ENCODE results near the gene PACRG.
"Not testable (repeated sequence)": the region's sequence is repeated elsewhere in the genome, so short reads cannot be mapped to it uniquely, and the experiment has no call there.

The PACRG gene

GRCh38 chr6:163306000-163306399 is 578.2 kb downstream of the PACRG start:
- no peak overlapping the region for H3K4me3 Mint-ChIP-seq
- no peak for DNase-seq (ENCODE audit: low spot score in 2 of 2)
- no peak for ATAC-seq (ENCODE audit: low read depth)
- no peaks in the 10 kb centered on the region for H3K36me3 Mint-ChIP-seq
- H3K27me3 Mint-ChIP-seq, result peaks cover 4% of the 10 kb centered on the region
- H3K9me3 Mint-ChIP-seq, result no peaks in the 10 kb centered on the region
- H3K4me1 Mint-ChIP-seq, result no peaks in the 10 kb centered on the region
- H3K27ac Mint-ChIP-seq, result no peak overlapping the region

DNA sequence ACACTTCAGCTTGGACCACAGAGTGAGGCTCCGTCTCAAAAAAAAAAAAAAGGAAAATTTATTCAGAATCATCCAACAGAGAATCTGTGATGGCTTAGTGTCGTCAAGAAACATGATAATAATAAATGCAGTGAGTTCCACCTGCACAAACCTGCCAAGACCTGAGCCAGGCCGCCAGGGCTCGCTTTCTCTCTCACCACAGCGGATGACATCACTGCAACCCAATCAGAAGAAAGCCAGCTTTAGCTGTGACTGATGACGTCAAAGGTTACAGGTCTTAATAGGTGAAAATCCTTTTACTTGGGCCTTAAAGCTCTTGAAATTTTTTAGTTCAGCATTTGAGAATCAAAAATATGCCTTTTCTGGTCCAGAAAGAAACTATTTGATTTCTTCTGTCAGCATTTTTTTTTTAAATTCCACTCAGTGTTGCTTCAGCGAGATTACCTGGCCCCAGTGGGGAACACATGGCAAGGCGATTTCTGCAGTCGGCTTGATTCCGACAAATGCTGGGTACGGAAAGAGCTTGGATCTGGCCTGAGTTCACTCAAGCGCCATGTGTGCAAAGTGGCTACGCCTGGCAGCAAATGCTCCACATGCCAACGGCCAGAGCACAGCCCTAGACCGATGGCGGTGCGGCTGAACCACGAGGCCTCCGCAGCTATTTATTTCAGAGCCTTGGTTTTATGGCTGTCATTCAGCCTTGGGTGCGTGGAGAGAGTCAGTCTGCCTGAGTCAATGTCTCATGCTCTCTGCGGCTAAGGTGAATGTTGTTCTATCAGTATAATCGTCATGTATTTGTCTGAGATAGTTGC is 581.1 kb downstream of the PACRG start:
- Mint-ChIP-seq H3K4me1 (no peaks in the 10 kb centered on the region), H3K27ac (no peak overlapping the region), H3K9me3 (no peaks in the 10 kb centered on the region), H3K27me3 (peaks cover 7% of the 10 kb centered on the region), H3K4me3 (no peak overlapping the region), H3K36me3 (no peaks in the 10 kb centered on the region)
- ATAC-seq (ENCODE audit: low read depth) (no peak), DNase-seq (ENCODE audit: low spot score in 2 of 2) (no peak)

GRCh38 chr6:163309491-163310026 is 581.8 kb downstream of the PACRG start:
- no peak for ATAC-seq (ENCODE audit: low read depth)
- no peak overlapping the region for H3K4me3 Mint-ChIP-seq
- H3K36me3 Mint-ChIP-seq, result no peaks in the 10 kb centered on the region

DNA sequence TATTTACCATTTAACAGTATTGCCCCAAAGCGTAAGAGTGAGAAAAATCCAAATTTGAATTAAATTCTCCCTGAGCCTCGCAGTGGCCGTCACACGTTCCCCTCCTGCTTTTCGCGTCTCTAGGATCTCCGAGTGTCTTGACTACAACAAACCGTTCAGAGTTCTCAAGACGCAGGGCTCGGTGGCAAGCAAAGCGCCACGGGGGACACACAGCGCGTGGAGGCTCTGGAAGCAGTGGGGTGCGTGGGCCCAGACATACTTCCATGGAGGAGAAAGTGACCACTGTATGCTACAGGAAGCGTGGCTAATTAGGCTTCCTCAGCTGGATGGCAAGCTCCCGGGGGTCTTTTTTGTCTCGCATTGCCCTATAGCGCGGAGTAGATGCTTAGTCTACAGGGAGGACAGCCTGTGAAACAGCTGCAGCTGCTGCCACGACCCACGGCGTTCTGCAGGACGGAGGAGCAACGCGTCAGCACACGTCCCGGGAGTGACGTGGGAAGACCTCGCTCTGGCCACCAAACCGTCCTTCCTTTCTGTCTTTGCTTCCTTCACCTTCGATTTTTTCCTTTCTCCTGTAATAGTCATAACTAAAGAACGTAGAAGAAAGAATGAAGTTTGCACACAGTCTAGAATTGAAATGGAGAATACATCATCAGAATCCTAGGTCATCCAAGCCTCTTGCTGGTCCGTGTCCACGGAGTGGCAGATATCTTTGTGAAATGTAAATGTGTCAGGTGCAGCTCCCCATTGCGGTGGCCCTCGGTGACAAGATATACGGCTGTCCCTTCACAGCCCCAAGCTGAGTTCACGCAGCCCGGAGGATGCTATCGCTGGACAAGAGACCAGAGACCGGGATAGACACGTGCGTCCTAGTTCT is 582.6 kb downstream of the PACRG start:
- no peaks in the 10 kb centered on the region for H3K9me3 Mint-ChIP-seq
- no peak overlapping the region for H3K4me3 Mint-ChIP-seq
- H3K27ac Mint-ChIP-seq, result no peak overlapping the region
- no peaks in the 10 kb centered on the region for H3K4me1 Mint-ChIP-seq
- ATAC-seq (ENCODE audit: low read depth), result no peak
- H3K36me3 Mint-ChIP-seq, result no peaks in the 10 kb centered on the region
- no peak for DNase-seq (ENCODE audit: low spot score in 2 of 2)
- H3K27me3 Mint-ChIP-seq, result peaks cover 5% of the 10 kb centered on the region

More at GRCh38 chr6:163309491-163310026, 581.8 kb downstream of the PACRG start:
- no peaks in the 10 kb centered on the region for H3K9me3 Mint-ChIP-seq
- H3K4me1 Mint-ChIP-seq, result no peaks in the 10 kb centered on the region
- H3K27ac Mint-ChIP-seq, result no peak overlapping the region
- no peak for DNase-seq (ENCODE audit: low spot score in 2 of 2)
- H3K27me3 Mint-ChIP-seq, result peaks cover 6% of the 10 kb centered on the region

- H3K4me3 Mint-ChIP-seq, result no peak overlapping the region
- H3K4me1 Mint-ChIP-seq, result no peaks in the 10 kb centered on the region
- H3K9me3 Mint-ChIP-seq, result no peaks in the 10 kb centered on the region
- H3K27ac Mint-ChIP-seq, result no peak overlapping the region
- DNase-seq (ENCODE audit: low spot score in 2 of 2), result no peak
- ATAC-seq (ENCODE audit: low read depth), result no peak
- H3K36me3 Mint-ChIP-seq, result no peaks in the 10 kb centered on the region
- H3K27me3 Mint-ChIP-seq, result peaks cover 5% of the 10 kb centered on the region
Observed at GRCh38 chr6:163310973-163311383, 583.2 kb downstream of the PACRG start.

GRCh38 chr6:163311830-163312229 is 584.1 kb downstream of the PACRG start:
- H3K9me3 Mint-ChIP-seq, result no peaks in the 10 kb centered on the region
- no peaks in the 10 kb centered on the region for H3K36me3 Mint-ChIP-seq
- peaks cover 6% of the 10 kb centered on the region for H3K27me3 Mint-ChIP-seq

GRCh38 chr6:163313566-163313965 is 585.8 kb downstream of the PACRG start:
- no peak overlapping the region for H3K4me3 Mint-ChIP-seq
- ATAC-seq (ENCODE audit: low read depth) (no peak), DNase-seq (ENCODE audit: low spot score in 2 of 2) (no peak)
- H3K36me3 Mint-ChIP-seq, result no peaks in the 10 kb centered on the region
- no peaks in the 10 kb centered on the region for H3K4me1 Mint-ChIP-seq
- H3K27ac Mint-ChIP-seq, result no peak overlapping the region
- H3K27me3 Mint-ChIP-seq, result peaks cover 6% of the 10 kb centered on the region
- H3K9me3 Mint-ChIP-seq, result no peaks in the 10 kb centered on the region

More at GRCh38 chr6:163311830-163312229, 584.1 kb downstream of the PACRG start:
- DNase-seq (ENCODE audit: low spot score in 2 of 2), result no peak
- Mint-ChIP-seq H3K27ac (no peak overlapping the region), H3K4me1 (no peaks in the 10 kb centered on the region), H3K4me3 (no peak overlapping the region)
- ATAC-seq (ENCODE audit: low read depth), result no peak

DNA sequence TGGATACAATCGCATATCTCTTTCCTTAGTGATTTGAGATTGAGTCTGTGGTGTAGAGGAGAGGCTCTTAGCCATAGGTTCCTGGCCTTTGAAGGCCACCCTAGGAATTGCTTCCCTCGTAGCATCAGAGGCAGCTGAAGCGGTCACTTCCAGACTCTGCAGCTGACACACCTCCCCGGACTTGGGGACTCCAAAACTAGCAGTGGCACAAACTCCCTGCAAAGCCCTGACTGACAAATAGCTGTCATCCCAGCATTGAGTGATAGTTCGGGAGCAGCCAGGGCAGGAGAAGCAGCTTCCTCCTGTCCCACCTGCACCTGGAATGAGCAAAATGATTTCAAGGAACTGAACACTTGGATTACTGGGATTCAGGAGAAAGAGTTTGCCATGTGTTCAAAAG is 586.2 kb downstream of the PACRG start:
- Mint-ChIP-seq H3K27ac (no peak overlapping the region), H3K4me3 (no peak overlapping the region), H3K36me3 (no peaks in the 10 kb centered on the region), H3K4me1 (no peaks in the 10 kb centered on the region), H3K9me3 (no peaks in the 10 kb centered on the region), H3K27me3 (peaks cover 6% of the 10 kb centered on the region)
- ATAC-seq (ENCODE audit: low read depth) (no peak), DNase-seq (ENCODE audit: low spot score in 2 of 2) (no peak)

DNA sequence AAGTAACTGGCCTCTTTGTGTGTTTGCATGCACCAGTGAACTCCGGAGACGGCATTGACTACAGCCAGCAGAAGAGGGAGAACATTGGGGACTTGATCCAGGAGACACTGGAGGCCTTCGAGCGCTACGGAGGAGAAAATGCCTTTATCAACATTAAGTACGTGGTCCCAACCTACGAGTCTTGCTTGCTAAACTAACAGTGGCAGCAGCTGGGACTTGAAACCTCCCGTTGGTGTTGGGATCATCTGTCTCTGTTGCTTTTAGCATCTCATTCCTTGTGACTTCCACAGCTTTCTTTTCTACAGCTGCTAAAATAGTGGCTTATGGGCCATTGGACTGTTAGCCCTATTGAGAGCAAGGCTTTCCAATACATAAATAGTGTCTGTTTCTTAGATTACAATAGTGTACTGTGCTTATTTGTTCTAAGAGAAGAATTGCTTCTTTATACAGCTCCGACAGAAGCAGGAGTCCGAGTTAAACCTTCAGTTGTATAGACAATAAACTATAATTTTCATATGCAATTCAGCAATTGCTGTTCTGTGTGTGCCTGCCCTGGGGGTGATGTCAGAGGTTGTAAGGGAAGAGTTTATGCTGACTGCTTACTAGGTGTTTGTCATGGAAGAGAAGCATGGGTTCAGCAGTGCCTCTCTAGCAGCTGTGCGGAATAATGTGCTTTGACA is 587.2 kb downstream of the PACRG start:
- Mint-ChIP-seq H3K4me1 (no peaks in the 10 kb centered on the region), H3K27me3 (peaks cover 6% of the 10 kb centered on the region), H3K9me3 (no peaks in the 10 kb centered on the region), H3K4me3 (no peak overlapping the region), H3K36me3 (no peaks in the 10 kb centered on the region), H3K27ac (no peak overlapping the region)
- no peak for DNase-seq (ENCODE audit: low spot score in 2 of 2)
- ATAC-seq (ENCODE audit: low read depth), result no peak

DNA sequence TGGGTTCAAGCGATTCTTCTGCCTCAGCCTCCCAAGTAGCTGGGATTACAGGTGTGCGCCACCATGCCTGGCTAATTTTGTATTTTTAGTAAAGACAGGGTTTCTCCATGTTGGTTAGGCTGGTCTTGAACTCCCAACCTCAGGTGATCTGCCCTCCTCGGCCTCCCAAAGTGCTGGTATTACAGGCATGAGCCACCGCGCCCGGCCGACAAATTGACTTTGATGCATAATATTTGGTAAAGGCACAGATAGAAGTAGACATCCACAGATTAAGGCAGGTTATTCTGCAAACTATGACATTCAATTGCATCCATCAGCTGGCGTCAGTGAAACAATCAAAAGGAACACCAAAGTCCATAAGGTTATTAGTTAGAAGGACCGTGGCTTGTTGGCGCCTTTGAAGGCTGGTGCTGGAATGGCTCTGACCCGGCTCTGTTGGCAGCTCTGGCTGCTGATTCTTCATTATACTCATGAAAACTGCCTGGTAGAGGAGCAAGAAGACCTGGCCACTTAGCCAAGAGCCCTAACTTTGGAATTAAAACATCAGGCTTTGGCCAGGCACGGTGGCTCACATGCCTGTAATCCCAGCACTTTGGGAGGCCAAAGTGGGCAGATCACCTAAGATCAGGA is 589.2 kb downstream of the PACRG start:
- not testable (repeated sequence) for DNase-seq (ENCODE audit: low spot score in 2 of 2); H3K36me3 Mint-ChIP-seq; H3K27ac Mint-ChIP-seq

DNA sequence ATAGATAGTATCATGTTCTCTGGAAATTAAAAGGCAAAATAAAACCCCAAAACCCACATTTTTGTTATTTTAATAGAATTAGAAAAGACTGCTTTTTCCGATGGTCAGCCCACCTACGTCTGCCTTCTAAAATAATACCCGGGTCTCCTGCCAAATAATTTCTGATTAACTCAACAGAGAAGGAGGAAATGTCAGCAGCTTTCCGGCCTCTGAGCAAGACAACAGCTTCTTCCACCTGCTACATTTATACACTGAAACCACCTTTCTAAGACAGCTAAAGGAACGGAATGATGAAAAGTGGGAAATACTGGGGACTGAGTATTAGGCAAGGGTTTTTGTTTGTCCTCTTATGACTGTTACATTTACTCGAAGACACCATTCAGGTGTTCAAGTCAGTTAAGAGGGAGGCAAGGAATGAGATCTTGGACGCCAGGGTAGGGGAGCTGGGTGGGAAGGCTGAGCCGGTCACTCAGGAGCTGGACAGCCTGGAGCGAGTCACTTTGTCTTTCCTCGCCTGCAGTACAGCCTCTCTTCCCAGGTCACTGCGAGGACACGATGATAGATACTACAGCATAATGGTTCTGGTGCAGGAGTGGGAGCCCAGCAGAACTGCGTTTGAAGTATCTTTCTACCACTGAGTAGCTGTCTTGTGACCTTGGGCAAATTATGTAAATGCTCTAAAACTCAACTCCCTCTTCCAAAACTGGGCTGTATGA is 590.5 kb downstream of the PACRG start:
- Mint-ChIP-seq H3K9me3 (no peaks in the 10 kb centered on the region), H3K4me1 (no peaks in the 10 kb centered on the region), H3K27me3 (peaks cover 9% of the 10 kb centered on the region), H3K27ac (no peak overlapping the region), H3K4me3 (no peak overlapping the region), H3K36me3 (no peaks in the 10 kb centered on the region)
- no peak for ATAC-seq (ENCODE audit: low read depth)
- DNase-seq (ENCODE audit: low spot score in 2 of 2), result no peak

More for the DNA sequence above, 589.2 kb downstream of the PACRG start:
- not testable (repeated sequence) for H3K9me3 Mint-ChIP-seq; H3K4me3 Mint-ChIP-seq; H3K4me1 Mint-ChIP-seq; H3K27me3 Mint-ChIP-seq; ATAC-seq (ENCODE audit: low read depth)

- Mint-ChIP-seq H3K9me3 (no peaks in the 10 kb centered on the region), H3K36me3 (no peaks in the 10 kb centered on the region), H3K4me1 (no peaks in the 10 kb centered on the region), H3K27me3 (peaks cover 9% of the 10 kb centered on the region), H3K4me3 (no peak overlapping the region), H3K27ac (no peak overlapping the region)
- ATAC-seq (ENCODE audit: low read depth), result no peak
- DNase-seq (ENCODE audit: low spot score in 2 of 2), result no peak
Observed at GRCh38 chr6:163319609-163320366, 592.0 kb downstream of the PACRG start.

All from memory B cell (primary cell).